ENCODE measurements around the gene MYCN.
"Not testable (repeated sequence)": the region's sequence is repeated elsewhere in the genome, so short reads cannot be mapped to it uniquely, and the experiment has no call there.

Gene MYCN

DNA sequence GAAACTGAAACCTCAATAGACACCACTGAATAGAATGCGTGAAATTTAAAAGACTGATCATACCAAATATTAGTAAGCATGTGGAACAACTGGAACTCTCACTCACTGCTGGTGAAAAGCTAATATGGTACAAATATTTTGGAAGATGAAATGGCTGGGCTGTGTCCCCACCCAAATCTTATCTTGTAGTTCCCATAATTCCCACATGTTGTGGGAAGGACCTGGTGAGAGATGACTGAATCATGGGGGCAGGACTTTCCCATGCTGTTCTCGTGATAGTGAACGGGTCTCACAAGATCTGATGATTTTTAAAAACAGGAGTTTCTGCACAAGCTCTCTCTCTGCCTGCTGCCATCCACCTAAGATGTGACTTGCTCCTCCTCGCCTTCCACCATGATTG lies 32.0 kb upstream of the MYCN start:
- no peak for DNase-seq

DNA sequence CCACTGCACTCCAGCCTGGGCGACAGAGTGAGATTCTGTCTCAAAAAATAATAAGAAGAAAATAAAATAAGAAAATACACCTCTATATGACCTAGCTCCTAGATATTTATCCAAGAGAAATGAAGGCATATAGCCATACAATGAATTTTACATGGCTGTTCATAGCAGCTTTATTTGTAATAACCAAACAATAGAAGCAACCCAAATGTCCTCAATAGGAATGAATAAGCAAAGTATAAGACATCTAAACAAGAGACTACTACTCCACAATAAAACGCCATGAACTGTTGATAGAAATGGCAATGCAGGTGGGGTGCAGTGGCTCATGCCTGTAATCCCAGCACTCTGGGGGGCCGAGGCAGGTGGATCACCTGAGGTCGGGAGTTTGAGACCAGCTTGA lies 31.2 kb upstream of the MYCN start:
- DNase-seq = no peak

DNA sequence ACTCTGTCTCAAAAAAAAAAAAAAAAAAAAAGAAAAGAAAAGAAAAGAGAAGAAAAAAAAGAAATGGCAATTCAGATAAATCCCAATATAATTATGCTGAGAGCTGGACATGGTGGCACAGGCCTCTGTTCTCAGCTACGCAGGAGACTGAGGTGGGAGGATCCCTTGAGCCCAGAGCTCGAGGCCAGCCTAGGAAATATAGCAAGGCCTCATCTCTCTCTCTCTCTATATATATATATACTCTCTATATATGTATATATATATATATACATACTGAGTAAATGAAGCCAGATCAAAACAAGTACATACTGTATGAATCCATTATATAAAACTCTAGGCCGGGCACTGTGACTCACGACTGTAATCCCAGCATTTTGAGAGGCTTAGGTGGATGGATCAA lies 30.6 kb upstream of the MYCN start:
- DNase-seq = no peak

DNA sequence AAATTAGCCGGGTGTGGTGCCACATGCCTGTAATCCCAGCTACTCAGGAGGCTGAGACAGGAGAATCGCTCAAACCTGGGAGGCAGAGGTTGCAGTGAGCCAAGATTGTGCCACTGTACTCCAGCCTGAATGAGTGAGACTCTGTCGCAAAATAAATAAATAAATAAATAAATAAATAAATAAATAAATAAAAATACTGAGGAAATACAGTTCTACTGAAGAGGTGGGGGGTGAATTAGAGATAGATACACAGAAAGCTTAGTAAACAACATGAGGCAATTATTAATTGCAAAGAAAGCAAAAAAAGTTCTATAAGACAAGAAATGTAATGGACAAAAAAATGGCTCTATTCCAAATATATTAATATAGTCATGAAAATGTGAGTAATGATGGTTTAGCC lies 29.1 kb upstream of the MYCN start:
- DNase-seq = not testable (repeated sequence)

DNA sequence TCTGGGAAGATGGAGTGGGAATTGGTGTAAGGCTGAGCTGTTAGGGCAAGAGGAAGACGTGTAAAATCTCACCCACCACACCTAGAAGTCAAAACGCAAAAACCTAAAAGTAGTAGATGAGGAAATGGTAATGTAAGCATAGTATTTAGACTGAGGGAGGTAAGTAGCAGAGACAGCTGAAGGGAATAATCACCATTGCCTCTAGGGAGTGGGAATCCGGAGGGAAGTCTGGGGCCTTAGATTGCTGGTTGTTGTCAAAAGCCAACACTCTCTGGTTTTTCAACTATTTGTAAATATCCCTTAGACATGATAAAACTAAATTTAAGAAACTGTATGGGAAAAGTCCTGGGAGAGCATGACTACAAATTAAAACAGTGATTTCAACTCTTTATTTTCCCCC lies 28.7 kb upstream of the MYCN start:
- no peak for DNase-seq

DNA sequence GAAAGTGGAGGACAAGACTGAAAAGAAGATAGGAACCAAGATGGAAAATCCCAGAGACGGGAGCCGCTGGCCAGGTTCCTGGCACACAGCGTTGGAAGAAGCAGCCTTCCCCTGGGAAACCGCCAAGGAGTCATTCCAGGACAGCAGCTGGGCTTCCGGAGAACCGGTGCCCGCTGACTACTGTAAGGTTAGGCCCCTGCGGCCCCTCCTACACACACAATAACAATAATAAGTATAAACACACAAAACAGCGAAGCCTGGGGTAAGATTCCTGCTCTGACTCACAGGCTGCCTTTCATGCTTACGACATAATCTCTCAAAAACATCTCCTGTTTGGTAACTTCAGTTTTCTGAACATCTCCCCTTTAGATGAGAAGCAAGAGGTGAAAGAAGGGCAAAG lies 28.1 kb upstream of the MYCN start:
- no peak for DNase-seq

DNA sequence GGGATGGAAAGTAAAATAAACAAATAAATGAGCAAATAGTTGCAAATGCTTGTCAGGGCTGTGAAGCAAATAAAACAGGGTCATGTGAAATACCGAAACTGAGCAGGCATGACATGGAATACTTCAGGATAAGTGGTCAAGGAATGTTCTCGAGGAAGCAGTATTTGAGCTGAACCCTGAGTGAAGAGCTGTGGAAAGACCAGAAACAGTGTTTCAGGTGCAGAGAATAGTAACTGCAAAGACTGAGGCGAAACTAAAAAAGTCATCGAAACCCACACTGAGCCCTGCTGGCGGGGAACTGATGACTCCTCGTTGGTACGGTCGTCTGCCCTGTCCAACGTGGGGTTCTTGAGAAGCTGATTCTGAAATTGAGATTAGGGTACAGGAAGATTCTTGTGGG lies 27.2 kb upstream of the MYCN start:
- no peak for DNase-seq

DNA sequence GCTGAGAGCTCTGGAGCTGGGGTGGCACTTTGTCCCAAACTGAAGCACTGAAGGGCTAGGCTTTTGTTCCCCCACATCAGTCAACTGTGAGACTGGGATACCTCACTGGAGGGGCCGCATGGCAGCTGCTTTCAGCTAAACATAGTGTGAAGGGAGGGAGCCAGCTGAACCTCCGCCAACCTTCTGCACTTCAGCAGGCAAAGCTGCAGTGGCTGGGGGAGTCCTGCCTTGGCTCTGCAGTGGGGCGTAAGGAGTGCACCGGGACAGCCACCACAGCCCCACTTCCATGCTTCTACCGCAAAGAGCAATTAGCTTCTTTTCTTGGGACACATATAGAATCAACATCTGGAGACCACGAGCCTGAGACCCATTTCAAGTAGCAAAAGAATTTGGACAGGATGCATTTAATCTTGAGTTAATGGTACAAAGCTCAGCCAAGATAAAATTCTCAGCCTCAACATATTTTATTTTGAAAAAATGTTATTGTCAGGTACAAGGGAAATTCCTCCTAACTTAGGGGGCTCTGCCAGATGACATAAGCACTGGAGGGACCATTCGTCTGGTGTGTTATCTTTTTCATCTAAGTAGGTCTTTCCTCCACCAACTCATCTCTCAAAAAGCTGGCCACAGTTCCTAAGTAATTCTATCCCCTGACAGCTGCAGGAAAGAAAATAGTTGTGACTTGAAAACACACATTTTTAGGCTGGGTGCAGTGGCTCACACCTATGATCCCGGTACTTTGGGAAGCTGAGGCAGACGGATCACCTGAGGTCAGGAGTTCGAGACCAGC lies 25.6 kb upstream of the MYCN start:
- DNase-seq = no peak

DNA sequence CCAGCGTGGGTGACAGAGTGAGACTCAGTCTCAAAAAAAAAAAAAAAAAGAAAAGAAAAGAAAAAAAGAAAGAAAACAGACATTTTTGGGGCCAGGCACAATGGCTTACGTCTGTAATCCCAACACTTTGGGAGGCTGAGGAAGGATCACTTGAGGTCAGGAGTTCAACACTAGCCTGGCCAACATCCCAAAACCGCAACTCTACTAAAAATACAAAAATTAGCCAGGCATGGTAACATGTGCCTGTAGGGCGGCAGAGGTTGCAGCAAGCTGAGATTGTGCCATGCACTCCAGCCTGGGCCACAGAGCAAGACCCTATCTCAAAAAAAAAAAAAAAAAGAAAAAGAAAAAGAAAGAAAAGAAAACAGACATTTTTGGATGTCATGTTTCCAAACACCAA lies 24.8 kb upstream of the MYCN start:
- not testable (repeated sequence) for DNase-seq

DNA sequence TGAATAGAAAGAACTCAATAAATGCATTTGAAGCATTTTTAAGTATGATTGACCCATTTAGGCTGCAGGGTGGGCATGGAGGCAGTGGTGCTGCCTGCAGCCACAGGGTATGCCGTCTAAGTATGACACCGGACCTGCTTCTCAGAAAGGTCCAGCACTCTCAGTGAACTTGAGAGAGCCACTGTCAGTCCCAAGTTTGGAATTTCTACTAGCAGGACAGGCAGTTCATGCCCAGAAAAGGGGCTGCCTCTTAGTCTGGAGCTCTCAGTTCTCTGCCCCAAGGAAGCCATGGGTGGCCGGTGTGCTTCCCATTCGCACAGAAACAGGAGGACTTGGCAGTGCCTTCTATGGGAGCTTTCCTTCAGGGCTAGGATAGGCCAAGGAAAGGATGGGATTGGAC lies 24.0 kb upstream of the MYCN start:
- no peak for DNase-seq

DNA sequence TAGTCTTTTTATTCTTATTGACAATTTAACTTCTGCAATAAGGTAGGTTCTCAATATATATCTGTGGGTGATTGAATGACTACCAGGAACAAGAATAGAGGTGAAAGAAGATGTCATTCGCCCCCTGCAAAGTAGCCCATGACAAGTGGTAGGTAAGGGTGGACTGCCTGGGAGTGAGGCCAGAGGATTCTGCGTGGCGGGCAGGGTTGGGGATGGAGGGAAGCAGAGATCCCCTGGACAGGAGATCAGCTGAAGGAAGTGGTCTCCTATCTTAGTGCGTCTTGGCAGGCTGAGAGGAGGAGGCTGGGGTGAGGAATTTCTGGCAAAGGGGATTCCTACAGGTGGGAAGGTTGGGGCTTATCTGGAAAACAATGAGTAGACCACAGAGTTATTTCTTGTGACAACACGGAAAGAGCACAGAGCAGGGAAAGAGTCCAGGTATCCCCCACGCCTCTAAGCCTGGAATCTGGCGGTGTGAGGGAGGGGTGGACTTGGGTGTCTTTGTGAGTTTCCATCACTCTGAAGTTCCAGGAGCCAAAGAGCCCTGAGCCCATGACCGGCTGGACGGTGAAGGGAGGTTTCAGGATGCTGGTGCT lies 21.5 kb upstream of the MYCN start:
- no peak for DNase-seq

DNA sequence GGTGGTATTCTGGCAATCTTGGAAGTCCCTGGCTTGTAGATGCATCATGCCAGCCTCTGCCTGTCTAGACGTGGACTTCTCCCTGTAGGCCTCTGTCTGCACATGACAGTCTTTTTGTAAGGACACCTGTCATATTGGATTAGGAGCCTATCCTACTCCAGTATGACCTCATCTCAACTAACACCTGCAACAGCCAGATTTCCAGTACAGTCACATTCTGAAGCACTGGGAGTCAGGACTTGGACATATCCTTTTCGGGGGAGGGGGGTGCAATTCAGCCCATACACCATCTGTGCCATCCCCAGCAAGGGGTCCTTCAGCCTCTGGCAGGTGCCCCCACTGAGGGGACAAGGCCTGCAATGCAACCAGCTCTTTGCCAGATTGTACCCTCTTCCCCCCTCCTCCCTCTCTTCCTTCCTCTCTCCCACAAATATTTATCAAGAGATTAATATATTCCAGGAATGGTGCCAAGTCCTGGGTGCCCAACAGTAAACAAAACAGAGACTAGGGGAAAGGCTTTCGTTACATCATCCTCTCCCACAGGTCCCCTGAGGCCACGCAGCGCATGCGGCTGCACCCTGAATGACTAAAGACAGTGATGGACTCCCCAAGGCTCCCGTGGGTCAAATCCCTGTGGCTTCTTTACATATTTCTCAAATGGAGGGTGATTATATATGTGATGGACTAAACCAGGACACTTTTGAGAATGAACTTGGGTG lies 20.5 kb upstream of the MYCN start:
- DNase-seq = no peak

DNA sequence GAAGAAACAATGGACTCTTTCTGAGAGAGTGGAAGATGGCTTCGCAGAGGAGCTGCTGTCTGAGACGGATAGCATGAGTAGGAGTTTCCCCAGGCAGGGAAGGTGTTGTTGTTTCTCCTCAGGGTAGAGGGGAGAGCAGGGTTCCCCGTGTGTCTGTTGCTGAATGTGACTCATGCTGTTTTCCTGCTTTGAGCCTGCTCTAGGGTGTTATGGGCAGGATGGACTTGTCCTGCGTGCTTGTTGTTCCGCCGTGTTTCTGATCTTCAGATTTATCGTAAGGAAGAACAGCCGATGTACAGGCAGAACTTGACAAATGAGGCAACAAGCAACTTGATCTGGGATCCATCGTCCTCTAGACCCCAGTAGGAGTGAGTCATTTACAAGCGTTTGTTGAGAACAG lies 19.7 kb upstream of the MYCN start:
- DNase-seq = no peak

DNA sequence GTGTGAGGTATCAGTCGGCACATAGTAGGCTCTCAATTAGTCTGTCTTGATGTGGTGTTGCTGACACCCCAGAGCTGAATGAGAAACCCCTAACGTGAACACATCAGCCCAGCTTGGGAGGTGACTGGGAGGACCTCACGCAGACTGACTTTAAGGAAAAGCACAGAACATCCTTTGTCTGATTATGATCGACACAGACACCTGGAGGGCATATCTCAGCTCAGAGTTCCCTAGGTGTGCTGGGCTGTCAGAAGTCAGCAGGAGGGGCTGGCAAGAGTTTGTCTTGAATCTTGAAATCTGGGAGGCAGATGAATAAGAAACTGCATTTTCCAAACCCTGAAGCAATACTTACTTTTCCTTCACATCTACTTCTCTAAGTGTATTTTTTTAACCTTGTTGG lies 16.8 kb upstream of the MYCN start:
- DNase-seq = no peak

DNA sequence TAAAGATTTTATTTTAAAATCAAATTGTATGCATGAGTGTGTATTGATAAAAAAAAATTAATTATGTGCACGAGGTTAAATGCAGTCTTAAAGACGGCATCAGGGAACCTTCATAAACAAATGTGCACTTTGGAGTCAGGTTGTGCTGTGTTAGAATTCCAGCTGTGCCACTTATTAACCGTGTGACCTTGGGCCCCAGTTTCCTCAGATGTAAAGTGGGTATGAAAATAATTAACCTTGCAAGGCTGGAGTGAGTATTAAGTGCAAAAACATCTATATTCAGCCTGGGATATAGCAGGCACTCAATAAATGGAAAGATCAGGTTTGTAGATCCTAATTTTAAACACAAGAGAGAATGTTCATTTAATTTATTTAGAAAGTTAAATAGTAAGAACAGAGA lies 14.5 kb upstream of the MYCN start:
- no peak for DNase-seq

DNA sequence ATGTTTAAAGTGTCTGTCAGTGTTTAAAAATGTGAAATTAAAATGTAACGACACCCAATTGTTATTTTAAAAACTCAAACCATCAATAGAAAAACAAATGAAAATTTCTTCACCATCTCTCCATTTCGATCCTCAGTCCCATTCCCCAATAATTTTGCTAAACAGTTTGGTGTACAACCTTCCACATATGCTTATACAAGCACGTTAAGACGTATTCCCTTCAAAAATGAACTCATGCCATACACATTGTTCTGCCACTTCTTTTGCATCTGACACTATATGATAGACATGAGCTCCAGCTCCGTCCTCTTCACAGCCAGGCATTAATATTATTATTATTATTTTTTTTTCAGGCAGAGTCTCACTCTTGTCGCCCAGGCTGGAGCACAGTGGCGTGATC lies 14.1 kb upstream of the MYCN start:
- DNase-seq = no peak

DNA sequence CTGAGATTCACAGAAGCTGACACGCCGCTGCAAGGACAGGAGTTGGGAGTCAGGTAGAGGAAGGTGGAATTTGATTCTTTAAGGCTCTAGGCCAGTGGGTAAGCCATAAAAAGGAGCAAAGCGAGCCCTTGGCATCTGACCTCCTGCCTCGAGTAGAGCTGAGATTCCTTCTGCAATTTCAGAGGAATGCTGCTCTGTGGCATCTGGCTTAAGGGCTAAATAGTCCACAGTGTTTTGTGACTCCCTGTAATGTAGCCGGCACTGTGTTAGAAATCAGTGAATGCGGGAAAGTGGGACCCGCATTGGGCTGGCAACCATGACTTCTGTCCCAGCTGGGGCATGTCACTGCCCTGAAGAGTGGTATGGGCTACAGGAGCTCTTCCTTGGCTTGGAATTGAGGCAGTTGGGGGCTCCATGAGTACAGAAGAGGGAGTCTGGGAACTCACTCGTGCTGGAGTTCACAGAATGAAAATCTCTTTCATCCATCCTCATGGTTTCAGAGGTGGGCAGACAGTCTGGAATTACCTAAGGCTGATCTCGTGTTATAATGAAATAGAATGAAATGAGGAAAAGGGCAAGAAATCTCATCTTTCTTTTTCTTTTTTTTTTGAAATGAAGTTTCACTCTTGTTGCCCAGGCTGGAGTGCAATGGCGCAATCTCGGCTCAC lies 12.7 kb upstream of the MYCN start:
- DNase-seq = no peak

DNA sequence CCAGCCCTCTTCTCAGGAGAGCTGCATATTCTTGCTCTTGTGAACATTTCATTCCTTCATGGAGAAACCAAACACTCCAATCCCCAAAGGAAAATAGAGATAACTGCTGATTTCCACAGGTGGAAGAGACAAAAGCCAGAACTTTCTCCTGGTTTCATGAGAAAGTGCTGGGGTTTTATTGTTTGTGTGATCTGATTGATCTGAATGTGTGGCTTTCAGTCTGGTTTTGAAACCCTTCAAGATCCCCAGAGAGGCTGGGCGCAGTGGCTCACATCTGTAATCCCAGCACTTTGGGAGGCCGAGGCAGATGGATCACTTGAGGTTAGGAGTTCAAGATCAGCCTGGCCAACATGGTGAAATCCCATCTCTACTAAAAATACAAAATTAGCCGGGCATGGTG lies 11.3 kb upstream of the MYCN start:
- not testable (repeated sequence) for DNase-seq

DNA sequence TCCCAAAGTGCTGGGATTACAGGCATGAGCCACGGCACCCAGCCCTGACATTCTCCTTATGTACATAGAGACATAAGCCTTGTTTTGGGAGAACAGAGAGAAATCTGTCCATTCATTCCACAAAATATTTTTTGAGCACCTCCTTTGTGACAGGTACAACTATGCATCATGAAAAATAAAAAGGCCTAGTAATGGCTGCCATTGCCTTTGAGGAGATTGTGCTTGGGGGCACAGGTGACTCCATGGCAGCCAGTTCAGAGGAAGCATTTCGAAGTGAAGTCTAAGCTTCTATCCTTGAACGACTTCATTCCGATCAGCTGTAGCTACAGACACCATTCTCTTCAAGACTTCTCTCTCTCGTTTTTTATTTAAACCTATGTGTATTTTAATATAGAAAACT lies 10.5 kb upstream of the MYCN start:
- DNase-seq = no peak

DNA sequence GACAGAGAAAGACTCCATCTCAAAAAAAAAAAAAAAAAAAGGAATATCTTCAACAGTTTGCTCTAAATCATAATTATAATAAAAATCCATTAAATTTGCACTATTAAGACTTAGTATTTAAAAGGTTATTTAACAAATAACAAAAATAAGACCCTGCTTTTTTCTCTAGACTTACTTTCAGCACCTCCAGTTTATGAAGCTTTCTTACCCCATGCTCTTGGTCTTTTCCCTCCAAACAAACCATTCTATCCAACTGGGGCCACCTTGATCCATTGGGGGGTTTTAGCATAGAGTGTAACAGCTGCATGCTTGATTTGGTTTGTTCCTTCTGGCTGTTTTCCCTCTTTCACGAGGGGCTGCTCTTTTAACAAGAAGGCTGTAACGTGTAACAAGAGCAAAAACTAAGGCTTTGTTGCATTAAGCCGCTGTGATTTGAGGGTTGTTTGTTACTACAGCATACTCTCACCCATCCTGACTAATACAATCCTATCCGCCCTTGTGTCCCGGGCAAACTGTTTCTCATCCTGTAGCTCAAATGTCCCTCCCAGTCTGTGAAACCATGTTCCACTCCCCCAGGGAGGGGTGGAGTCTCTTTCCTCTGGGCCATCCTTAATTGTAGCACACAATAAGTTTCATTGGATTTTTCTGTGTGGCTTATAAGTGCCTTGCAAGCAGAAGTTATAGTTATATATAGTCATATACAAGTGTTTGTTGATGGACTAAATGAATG lies 9.6 kb upstream of the MYCN start:
- no peak for DNase-seq

DNA sequence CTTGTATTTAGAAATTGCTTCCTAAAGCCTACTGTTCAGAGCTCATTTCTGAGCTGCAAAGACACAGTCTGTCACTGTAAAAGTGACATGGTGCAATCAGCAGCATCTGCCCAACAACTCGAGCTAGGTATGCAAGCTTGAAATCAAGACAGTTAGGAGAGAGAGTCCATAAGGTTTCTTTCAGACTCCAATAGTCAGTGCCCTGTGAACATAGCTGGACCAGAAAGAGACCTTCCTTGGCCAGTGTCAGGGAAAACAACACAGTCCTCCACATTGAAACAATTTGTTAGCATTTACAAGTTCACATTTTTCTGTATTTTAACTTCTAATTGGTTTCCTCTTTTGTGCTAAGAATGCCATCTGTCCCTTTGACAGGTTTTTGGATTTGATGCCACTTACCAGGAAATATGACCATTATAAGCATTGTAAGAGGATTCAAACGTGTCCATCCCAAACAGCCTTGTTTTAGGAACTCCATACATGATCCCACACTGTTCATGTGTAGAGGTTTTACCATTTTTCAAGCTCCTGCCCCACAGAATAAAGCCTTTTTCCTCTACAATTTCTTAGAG lies 8.9 kb upstream of the MYCN start:
- DNase-seq = no peak

DNA sequence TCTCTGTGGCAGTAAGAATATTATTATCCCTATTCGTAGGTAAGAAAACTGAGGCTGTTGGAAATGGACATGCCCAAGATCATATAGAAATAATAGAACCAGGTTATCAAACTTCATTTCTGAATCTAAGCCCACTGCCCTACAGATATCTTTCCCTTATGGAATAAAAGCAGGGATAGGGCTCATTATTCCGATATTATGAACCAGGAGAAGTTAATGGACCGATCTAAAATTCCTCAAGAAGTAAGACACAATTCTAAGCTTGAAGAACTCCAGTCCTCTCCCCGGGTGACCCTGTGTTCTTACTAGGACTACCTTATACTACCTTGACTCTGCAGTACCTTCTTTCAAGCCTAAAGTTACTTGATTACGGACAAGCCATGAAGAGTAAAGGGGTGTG lies 8.4 kb upstream of the MYCN start:
- DNase-seq = no peak
